Measurements from ENCODE around the gene ZNF140. TPM values are rescaled to one million over a fixed set of nuclear protein-coding genes. Genes with fewer than 3 reads are reported as not detected.

ZNF140 gene
- total and polyA plus RNA-seq, 2 of the 13 experiments (the other 11 are each of a cell fraction or from before 2014, with no cell fraction given): 8.7 to 13.5 TPM

DNA sequence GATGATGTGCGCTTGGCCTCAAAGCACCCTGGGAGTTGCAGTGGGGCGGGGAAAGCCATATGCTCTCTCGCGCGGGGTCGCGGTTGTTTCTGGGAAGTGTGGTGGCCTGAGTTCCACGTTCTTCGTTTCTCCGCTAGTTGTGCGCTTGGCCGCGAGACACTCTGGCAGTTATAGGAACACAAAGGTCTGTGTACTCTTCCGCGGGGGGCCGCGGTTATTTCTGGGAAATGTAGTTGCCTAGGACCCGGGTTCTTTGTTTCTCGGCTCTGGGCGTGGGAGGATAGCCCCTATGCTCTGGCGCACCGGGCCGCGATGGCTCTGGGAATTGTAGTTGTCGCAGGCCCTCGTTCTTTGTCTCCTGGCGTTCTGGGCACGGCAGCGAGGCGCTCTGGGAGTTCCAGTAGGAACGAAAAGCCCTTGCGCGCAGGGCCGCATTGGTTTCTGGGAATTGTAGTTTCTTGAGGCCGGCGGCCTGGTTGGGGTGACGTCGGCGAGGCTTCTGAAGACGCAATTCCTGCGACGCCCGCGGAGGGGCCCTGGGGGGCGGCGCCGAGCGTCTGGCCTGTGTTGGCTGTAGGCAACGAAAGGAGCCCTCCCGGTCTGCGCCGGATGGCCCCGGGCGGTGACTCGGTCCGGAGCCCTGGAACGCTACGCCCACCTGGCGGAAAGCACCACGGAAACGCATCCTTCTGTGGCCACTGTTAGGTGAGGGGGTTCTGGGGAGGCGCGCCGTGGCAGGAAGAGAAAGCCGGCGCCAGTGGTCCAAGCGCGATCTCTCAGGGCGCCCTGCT, at the start of gene ZNF140 (continued):
- TF ChIP-seq, protein P1, sequence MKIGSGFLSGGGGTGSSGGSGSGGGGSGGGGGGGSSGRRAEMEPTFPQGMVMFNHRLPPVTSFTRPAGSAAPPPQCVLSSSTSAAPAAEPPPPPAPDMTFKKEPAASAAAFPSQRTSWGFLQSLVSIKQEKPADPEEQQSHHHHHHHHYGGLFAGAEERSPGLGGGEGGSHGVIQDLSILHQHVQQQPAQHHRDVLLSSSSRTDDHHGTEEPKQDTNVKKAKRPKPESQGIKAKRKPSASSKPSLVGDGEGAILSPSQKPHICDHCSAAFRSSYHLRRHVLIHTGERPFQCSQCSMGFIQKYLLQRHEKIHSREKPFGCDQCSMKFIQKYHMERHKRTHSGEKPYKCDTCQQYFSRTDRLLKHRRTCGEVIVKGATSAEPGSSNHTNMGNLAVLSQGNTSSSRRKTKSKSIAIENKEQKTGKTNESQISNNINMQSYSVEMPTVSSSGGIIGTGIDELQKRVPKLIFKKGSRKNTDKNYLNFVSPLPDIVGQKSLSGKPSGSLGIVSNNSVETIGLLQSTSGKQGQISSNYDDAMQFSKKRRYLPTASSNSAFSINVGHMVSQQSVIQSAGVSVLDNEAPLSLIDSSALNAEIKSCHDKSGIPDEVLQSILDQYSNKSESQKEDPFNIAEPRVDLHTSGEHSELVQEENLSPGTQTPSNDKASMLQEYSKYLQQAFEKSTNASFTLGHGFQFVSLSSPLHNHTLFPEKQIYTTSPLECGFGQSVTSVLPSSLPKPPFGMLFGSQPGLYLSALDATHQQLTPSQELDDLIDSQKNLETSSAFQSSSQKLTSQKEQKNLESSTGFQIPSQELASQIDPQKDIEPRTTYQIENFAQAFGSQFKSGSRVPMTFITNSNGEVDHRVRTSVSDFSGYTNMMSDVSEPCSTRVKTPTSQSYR (CRISPR knock-in tag; IDR thresholded peaks at IDR 0.05; ENCODE audit: borderline replicate concordance): no peak
- TF ChIP-seq ZNF501 (CRISPR knock-in tag; IDR thresholded peaks at IDR 0.05): peak; percentile 97
- TF ChIP-seq ZNF709 (CRISPR knock-in tag; IDR thresholded peaks at IDR 0.05): peak; percentile 51
- no peak for TF ChIP-seq ZNF562 (CRISPR knock-in tag; IDR thresholded peaks at IDR 0.05; ENCODE audit: borderline replicate concordance)
- TF ChIP-seq KDM3A (CRISPR knock-in tag; IDR thresholded peaks at IDR 0.05; ENCODE audit: low read depth): no peak; the same call in 1 of the 2 replicates
- peak; percentile 82; the same call in 1 of the 2 replicates for TF ChIP-seq RORA (CRISPR knock-in tag; IDR thresholded peaks at IDR 0.05)
- TF ChIP-seq, protein P2, sequence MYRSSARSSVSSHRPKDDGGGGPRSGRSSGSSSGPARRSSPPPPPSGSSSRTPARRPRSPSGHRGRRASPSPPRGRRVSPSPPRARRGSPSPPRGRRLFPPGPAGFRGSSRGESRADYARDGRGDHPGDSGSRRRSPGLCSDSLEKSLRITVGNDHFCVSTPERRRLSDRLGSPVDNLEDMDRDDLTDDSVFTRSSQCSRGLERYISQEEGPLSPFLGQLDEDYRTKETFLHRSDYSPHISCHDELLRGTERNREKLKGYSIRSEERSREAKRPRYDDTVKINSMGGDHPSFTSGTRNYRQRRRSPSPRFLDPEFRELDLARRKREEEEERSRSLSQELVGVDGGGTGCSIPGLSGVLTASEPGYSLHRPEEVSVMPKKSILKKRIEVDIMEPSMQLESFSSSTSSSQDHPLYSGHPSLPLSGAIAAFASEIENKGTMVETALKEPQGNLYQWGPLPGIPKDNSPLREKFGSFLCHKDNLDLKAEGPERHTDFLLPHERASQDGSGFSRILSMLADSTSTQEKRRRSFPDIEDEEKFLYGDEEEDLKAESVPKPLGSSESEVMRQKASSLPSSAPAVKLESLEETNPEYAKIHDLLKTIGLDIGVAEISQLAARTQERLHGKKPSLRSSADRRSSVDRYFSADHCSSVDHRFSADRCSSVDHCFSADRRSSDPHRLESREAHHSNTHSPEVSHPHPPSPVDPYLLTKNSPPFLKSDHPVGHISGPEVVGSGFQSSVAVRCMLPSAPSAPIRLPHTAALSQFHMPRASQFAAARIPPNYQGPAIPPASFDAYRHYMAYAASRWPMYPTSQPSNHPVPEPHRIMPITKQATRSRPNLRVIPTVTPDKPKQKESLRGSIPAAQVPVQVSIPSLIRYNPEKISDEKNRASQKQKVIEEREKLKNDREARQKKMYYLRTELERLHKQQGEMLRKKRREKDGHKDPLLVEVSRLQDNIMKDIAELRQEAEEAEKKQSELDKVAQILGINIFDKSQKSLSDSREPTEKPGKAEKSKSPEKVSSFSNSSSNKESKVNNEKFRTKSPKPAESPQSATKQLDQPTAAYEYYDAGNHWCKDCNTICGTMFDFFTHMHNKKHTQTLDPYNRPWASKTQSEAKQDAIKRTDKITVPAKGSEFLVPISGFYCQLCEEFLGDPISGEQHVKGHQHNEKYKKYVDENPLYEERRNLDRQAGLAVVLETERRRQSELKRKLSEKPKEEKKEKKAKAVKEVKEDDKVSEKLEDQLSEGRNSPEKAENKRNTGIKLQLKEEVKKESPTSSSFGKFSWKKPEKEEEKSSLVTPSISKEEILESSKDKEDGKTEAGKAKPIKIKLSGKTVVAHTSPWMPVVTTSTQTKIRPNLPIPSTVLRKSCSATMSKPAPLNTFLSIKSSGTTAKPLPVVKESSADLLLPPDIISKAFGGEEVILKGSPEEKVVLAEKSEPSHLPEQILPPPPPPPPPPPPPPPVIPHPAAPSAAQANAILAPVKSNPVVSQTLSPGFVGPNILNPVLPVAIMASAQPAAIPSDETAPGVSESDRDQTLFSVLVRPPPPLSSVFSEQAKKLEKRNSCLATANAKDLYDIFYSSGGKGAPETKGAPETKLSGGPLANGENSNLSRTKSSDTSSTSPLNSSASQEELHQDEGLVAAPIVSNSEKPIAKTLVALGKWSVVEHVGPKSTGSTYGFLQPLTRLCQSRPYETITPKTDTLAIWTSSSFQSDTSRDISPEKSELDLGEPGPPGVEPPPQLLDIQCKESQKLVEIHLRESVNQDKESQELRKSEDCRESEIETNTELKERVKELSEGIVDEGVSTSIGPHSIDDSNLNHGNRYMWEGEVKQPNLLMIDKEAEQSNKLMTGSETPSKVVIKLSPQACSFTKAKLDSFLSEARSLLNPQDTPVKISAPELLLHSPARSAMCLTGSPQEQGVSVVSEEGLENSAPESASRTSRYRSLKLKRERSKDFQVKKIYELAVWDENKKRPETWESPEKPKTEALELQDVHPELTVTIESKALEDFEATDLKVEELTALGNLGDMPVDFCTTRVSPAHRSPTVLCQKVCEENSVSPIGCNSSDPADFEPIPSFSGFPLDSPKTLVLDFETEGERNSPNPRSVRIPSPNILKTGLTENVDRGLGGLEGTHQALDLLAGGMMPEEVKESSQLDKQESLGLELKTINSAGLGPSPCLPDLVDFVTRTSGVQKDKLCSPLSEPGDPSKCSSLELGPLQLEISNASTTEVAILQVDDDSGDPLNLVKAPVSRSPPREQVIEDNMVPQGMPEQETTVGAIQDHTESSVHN (CRISPR knock-in tag; IDR thresholded peaks at IDR 0.05): no peak
- TF ChIP-seq, protein P3, sequence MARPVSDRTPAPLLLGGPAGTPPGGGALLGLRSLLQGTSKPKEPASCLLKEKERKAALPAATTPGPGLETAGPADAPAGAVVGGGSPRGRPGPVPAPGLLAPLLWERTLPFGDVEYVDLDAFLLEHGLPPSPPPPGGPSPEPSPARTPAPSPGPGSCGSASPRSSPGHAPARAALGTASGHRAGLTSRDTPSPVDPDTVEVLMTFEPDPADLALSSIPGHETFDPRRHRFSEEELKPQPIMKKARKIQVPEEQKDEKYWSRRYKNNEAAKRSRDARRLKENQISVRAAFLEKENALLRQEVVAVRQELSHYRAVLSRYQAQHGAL (CRISPR knock-in tag; IDR thresholded peaks at IDR 0.05; ENCODE audit: not compliant biosample characterization): no peak
- TF ChIP-seq AGO1 (IDR thresholded peaks at IDR 0.05; ENCODE audit: low read depth, low read length, poor library complexity, severe bottlenecking): no peak
- TF ChIP-seq ARHGAP35 (CRISPR knock-in tag; IDR thresholded peaks at IDR 0.05; ENCODE audit: borderline replicate concordance): peak; percentile 44; the same call in 1 of the 2 replicates
- peak; percentile 52; the same call in 1 of the 2 replicates for TF ChIP-seq NKX3-1 (CRISPR knock-in tag; IDR thresholded peaks at IDR 0.05)
- no peak for TF ChIP-seq ATRX (CRISPR knock-in tag; IDR thresholded peaks at IDR 0.05; ENCODE audit: borderline replicate concordance)
- 0 out of 2 replicates have a peak, but pooled peaks have one; percentile 31 for TF ChIP-seq ZFP36L1 (CRISPR knock-in tag; IDR thresholded peaks at IDR 0.05)
- peak; percentile 48 for TF ChIP-seq SKI (IDR thresholded peaks at IDR 0.05; ENCODE audit: partially characterized antibody)
- TF ChIP-seq CBFB (CRISPR knock-in tag; IDR thresholded peaks at IDR 0.05): 0 out of 2 replicates have a peak, but pooled peaks have one; percentile 33
- peak; percentile 58; the same call in 1 of the 2 replicates for TF ChIP-seq ZNF543 (CRISPR knock-in tag; IDR thresholded peaks at IDR 0.05)
- 0 out of 2 replicates have a peak, but pooled peaks have one; percentile 16 for TF ChIP-seq ZNF431 (CRISPR knock-in tag; IDR thresholded peaks at IDR 0.05; ENCODE audit: borderline replicate concordance, low read depth)

Data from HepG2 (cell line).